GM12878 (cell line): Measurements from ENCODE around the gene ARL14EP. TPM values are rescaled to one million over a fixed set of nuclear protein-coding genes. Genes with fewer than 3 reads are reported as not detected.
A peak's percentile ranks its signal among the peaks of the same experiment; 100 is the strongest.

ENCODE experiments used
- ATAC-seq: fragments of 200-7000 bp; cut with Tn5 transposase; 3 replicates; pipeline ENCODE4 v1.9.1; 2020; ENCODE audit warnings: mild to moderate bottlenecking, moderate library complexity
- BruUV-seq: library from RNA; stranded (reverse); fragments of 400-500 nt; replicated peaks from 2 replicates; lab custom pipeline; 2021; lab: Mats Ljungman, UMichigan
- CTCF ChIA-PET: fragments of 300-600 bp; sonication (Branson Sonifier 250); formaldehyde crosslinking; extraction: SDS; loops from one replicate; lab custom pipeline; 2021; ENCODE audit warnings: inconsistent platforms; lab: Yijun Ruan, JAX
- POLR2A ChIA-PET: fragments of 350-600 bp; formaldehyde crosslinking; extraction: SDS; loops from one replicate; lab custom pipeline; 2021; ENCODE audit warnings: inconsistent platforms; lab: Charles Lee
- RAD21 ChIA-PET: fragments of 300-600 bp; sonication (Branson Sonifier 250); formaldehyde crosslinking; loops from one replicate; lab custom pipeline; 2023; ENCODE audit warnings: antibody characterized with exemption; ENCODE audit not compliant: unreplicated experiment; lab: Charles Lee
- SMC1A ChIA-PET: fragments of 300-600 bp; sonication (Branson Sonifier 250); formaldehyde crosslinking; loops from one replicate; lab custom pipeline; 2023; ENCODE audit not compliant: unreplicated experiment, uncharacterized antibody; lab: Charles Lee
- DNase-seq: peaks from one replicate; pipeline ENCODE4 v3.0.0-alpha.2; 2011; ENCODE audit warnings: low read depth, low spot score
- FAIRE-seq: peaks from 3 replicates; lab custom pipeline; 2011; peaks lifted over from hg19 to GRCh38; lab: Jason Lieb, UNC
- H2AFZ ChIP-seq: 2 replicates; pipeline ENCODE4 v1.6.0; 2011; ENCODE audit warnings: low read depth, low read length, control low read depth; ENCODE audit not compliant: control insufficient read depth
- H3K27ac ChIP-seq: 2 replicates; pipeline ENCODE4 v1.5.1; 2011; ENCODE audit warnings: control low read depth; ENCODE audit not compliant: control insufficient read depth, insufficient read depth
- H3K27me3 ChIP-seq, 2 experiments: replicated peaks in 1 of 2; 2 replicates each; pipeline versions ENCODE4 v1.6.0 to v1.6.1; 2011; ENCODE audit warnings: low read length in 1 of 2; ENCODE audit not compliant: control insufficient read depth in 2 of 2, insufficient read depth in 2 of 2
- H3K36me3 ChIP-seq, 2 experiments: 2 replicates each; pipeline ENCODE4 v1.5.1; 2011; ENCODE audit warnings: low read length in 1 of 2; ENCODE audit not compliant: control insufficient read depth in 2 of 2, insufficient read depth in 2 of 2
- H3K4me1 ChIP-seq: 2 replicates; pipeline ENCODE4 v1.6.1; 2011; ENCODE audit warnings: mild to moderate bottlenecking, low read length, moderate library complexity, mixed read lengths; ENCODE audit not compliant: control insufficient read depth, insufficient read depth
- H3K4me2 ChIP-seq: 2 replicates; pipeline ENCODE4 v1.6.0; 2011; ENCODE audit warnings: control low read depth; ENCODE audit not compliant: control insufficient read depth, insufficient read depth
- H3K4me3 ChIP-seq: fragments of 200-600 bp; sonication (generic); 2 replicates; pipeline ENCODE4 v1.5.1; 2016
- H3K79me2 ChIP-seq: 2 replicates; pipeline ENCODE4 v1.6.0; 2011; ENCODE audit warnings: low read length; ENCODE audit not compliant: control insufficient read depth, insufficient read depth
- H3K9ac ChIP-seq: 2 replicates; pipeline ENCODE4 v1.8.0; 2011; ENCODE audit warnings: low read length, control low read depth, mixed read lengths; ENCODE audit not compliant: control insufficient read depth, insufficient read depth
- H3K9me3 ChIP-seq: replicated peaks from 3 replicates; pipeline ENCODE4 v1.5.1; 2011; ENCODE audit warnings: mild to moderate bottlenecking, low read length; ENCODE audit not compliant: control insufficient read depth, insufficient read depth
- H4K20me1 ChIP-seq: 2 replicates; pipeline ENCODE4 v1.6.0; 2011; ENCODE audit not compliant: control insufficient read depth, insufficient read depth
- MYC ChIP-seq: IDR thresholded peaks from 2 replicates; pipeline ENCODE4 v1.6.1; 2011; ENCODE audit warnings: mild to moderate bottlenecking, low read length, moderate library complexity, inconsistent platforms; ENCODE audit not compliant: insufficient read depth, insufficient replicate concordance, insufficient read length, severe bottlenecking
- PML ChIP-seq: IDR thresholded peaks from 2 replicates; pipeline ENCODE4 v1.6.1; 2012; ENCODE audit warnings: low read length, inconsistent platforms
- RAD21 ChIP-seq: IDR thresholded peaks from 2 replicates; pipeline ENCODE4 v1.6.1; 2011; ENCODE audit warnings: mild to moderate bottlenecking, low read depth, low read length, moderate library complexity; ENCODE audit not compliant: insufficient read depth
- RBBP5 ChIP-seq: fragments of 200-600 bp; sonication (generic); conservative IDR thresholded peaks from 2 replicates; pipeline ENCODE4 v1.6.1; 2016
- RFX5 ChIP-seq: IDR thresholded peaks from 2 replicates; pipeline ENCODE4 v1.6.1; 2011; ENCODE audit warnings: low read depth, low read length, improper control_type of control experiment
- SMC3 ChIP-seq: IDR thresholded peaks from 2 replicates; pipeline ENCODE4 v1.6.1; 2011; ENCODE audit warnings: low read length, improper control_type of control experiment, borderline replicate concordance
- SP1 ChIP-seq: IDR thresholded peaks from one replicate; pipeline ENCODE4 v1.6.1; 2011; ENCODE audit warnings: low read depth, low read length
- TARDBP ChIP-seq: IDR thresholded peaks from 2 replicates; pipeline ENCODE4 v1.6.1; 2016; ENCODE audit warnings: borderline replicate concordance
- TCF7 ChIP-seq: IDR thresholded peaks from 2 replicates; pipeline ENCODE4 v1.6.1; 2014; ENCODE audit warnings: antibody characterized with exemption, borderline replicate concordance
- WGBS: methylation state at CpG from one replicate; pipeline ENCODE4 v1.1.6; 2016; ENCODE audit warnings: low lambda C conversion rate; ENCODE audit not compliant: insufficient replicate concordance, insufficient coverage; ENCODE audit errors: missing lambda C conversion rate; 5-methylcytosine and 5-hydroxymethylcytosine counted together
- in situ Hi-C: fragments of 300-500 bp; cut with MboI; formaldehyde crosslinking; loops from 9 replicates; pipeline ENCODE4 v1.14.3; 2018; ENCODE audit warnings: mixed read lengths
- intact Hi-C: fragments of 100-400 bp; cut with micrococcal nuclease; formaldehyde crosslinking; loops from one replicate; pipeline ENCODE4 v1.14.2; 2022; ENCODE audit not compliant: unreplicated experiment
- polyA plus RNA-seq, 11 experiments: library from polyadenylated mRNA; depleted of rRNA in 4 of 11; unstranded in 6 of 11; stranded (reverse) in 5 of 11; fragments of >200 nt; fragmentation: Nextera tagmentation in 4 of 11; fragmentation: Illumina TruSeq in 1 of 11; extraction: Ambion mirVana in 4 of 11; extraction: Trizol in 1 of 11; gene quantifications; 1 replicate in 1 of 11; 2 replicates in 10 of 11; pipeline versions ENCODE4 v1.2.1 to v1.2.3, GENCODE V29; 2011 to 2016; ENCODE audit warnings: inconsistent platforms in 2 of 11, missing spikeins in 2 of 11, low read depth in 1 of 11
- total RNA-seq, 4 experiments: library from RNA; depleted of rRNA in 3 of 4; stranded (reverse); fragments of >200 nt in 3 of 4; fragmentation: Illumina TruSeq in 1 of 4; extraction: Trizol in 1 of 4; gene quantifications; 2 replicates each; pipeline versions ENCODE4 v1.2.1 to v1.2.3, GENCODE V29; 2013 to 2021
- TF ChIP-seq, protein P1 (sequence below): fragments of 150-350 bp; IDR thresholded peaks from 2 replicates; pipeline ENCODE4 v1.6.1; 2016; ENCODE audit warnings: low read depth, low read length
- TF ChIP-seq, protein P2 (sequence below): fragments of 450-650 bp; conservative IDR thresholded peaks from 2 replicates; pipeline ENCODE4 v1.6.1; 2017; ENCODE audit warnings: mild to moderate bottlenecking, moderate library complexity
- TF ChIP-seq, protein P3 (sequence below): IDR thresholded peaks from 2 replicates; pipeline ENCODE4 v1.6.1; 2012; ENCODE audit warnings: low read depth, low read length, improper control_type of control experiment

The ARL14EP gene
- total and polyA plus RNA-seq, 10 of the 15 experiments (the other 5 are each of a cell fraction or from before 2014, with no cell fraction given): 18.1 to 59.8 (median 42.8) TPM

GRCh38 chr11:30314625-30315024 is 8.3 kb upstream of the ARL14EP start (continued):
- TF ChIP-seq TCF7 (no peak), RAD21 (peak; percentile 58), SMC3 (peak; percentile 42; the same call in 1 of the 2 replicates), PML (no peak), RBBP5 (no peak), SP1 (no peak)
- TF ChIP-seq, protein P1, sequence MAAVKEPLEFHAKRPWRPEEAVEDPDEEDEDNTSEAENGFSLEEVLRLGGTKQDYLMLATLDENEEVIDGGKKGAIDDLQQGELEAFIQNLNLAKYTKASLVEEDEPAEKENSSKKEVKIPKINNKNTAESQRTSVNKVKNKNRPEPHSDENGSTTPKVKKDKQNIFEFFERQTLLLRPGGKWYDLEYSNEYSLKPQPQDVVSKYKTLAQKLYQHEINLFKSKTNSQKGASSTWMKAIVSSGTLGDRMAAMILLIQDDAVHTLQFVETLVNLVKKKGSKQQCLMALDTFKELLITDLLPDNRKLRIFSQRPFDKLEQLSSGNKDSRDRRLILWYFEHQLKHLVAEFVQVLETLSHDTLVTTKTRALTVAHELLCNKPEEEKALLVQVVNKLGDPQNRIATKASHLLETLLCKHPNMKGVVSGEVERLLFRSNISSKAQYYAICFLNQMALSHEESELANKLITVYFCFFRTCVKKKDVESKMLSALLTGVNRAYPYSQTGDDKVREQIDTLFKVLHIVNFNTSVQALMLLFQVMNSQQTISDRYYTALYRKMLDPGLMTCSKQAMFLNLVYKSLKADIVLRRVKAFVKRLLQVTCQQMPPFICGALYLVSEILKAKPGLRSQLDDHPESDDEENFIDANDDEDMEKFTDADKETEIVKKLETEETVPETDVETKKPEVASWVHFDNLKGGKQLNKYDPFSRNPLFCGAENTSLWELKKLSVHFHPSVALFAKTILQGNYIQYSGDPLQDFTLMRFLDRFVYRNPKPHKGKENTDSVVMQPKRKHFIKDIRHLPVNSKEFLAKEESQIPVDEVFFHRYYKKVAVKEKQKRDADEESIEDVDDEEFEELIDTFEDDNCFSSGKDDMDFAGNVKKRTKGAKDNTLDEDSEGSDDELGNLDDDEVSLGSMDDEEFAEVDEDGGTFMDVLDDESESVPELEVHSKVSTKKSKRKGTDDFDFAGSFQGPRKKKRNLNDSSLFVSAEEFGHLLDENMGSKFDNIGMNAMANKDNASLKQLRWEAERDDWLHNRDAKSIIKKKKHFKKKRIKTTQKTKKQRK: no peak

DNA sequence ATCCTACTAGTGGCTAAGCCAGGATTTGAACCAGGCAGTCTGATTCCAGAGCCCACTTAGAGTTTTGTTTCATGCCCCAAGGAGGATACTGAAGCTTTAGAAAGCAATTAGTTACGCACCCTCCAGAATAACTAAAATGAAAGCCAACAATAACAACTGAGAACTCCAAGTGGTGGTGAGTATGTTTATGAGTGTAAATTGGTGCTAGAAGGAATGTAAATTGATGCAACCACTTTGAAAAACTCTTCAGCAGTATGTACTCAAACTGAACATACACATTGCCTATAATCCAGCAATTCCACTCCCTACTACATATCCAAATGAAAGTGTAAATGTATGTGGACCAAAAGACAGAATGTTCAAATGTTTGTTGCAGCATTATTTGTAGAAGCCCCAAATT is 6.7 kb upstream of the ARL14EP start:
- SMC1A ChIA-PET: interaction anchor here (0.8 to 6.6 kb wide), 14 partner anchors 11 to 187 kb away, joined by 3 to 71 read pairs (median 12); partner anchors contain the start of gene ARL14EP
- Histone ChIP-seq H3K9me3 (no peaks in the 10 kb centered on the region), H3K9ac (no peak overlapping the region), H3K27me3 (no peaks in the 10 kb centered on the region), H3K4me3 (no peak overlapping the region), H3K27ac (no peak overlapping the region), H3K36me3 (no peaks in the 10 kb centered on the region), H3K4me2 (no peak overlapping the region), H2AFZ (no peak overlapping the region), H3K79me2 (no peaks in the 10 kb centered on the region), H4K20me1 (no peaks in the 10 kb centered on the region), H3K4me1 (peaks cover 8% of the 10 kb centered on the region; the same call in 1 of the 2 replicates)
- RAD21 ChIA-PET: interaction anchor here (1.0 to 3.7 kb wide), 5 partner anchors 13 to 188 kb away, joined by 4 to 18 read pairs (median 6); no protein-coding TSS in a partner anchor
- CTCF ChIA-PET: interaction anchor here (0.8 to 7.4 kb wide), 10 partner anchors 9 to 597 kb away, joined by 3 to 80 read pairs (median 14); partner anchors contain the start of gene ARL14EP
- ATAC-seq: no peak
- peak; percentile 18 for FAIRE-seq
- 100% methylated on average over 1 of the region's 1 CpG for WGBS
- no peak for DNase-seq
- in situ Hi-C loops: no loop called here
- intact Hi-C loops: no loop called here
- BruUV-seq: no TSS peak
- POLR2A ChIA-PET: interaction anchor here (1.5 to 2.1 kb wide), 2 partner anchors 10 to 24 kb away, joined by 4 to 11 read pairs; no protein-coding TSS in a partner anchor
- TF ChIP-seq TARDBP (no peak), RFX5 (no peak), MYC (no peak)
- TF ChIP-seq, protein P2, sequence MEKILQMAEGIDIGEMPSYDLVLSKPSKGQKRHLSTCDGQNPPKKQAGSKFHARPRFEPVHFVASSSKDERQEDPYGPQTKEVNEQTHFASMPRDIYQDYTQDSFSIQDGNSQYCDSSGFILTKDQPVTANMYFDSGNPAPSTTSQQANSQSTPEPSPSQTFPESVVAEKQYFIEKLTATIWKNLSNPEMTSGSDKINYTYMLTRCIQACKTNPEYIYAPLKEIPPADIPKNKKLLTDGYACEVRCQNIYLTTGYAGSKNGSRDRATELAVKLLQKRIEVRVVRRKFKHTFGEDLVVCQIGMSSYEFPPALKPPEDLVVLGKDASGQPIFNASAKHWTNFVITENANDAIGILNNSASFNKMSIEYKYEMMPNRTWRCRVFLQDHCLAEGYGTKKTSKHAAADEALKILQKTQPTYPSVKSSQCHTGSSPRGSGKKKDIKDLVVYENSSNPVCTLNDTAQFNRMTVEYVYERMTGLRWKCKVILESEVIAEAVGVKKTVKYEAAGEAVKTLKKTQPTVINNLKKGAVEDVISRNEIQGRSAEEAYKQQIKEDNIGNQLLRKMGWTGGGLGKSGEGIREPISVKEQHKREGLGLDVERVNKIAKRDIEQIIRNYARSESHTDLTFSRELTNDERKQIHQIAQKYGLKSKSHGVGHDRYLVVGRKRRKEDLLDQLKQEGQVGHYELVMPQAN: no peak
- TF ChIP-seq, protein P3, sequence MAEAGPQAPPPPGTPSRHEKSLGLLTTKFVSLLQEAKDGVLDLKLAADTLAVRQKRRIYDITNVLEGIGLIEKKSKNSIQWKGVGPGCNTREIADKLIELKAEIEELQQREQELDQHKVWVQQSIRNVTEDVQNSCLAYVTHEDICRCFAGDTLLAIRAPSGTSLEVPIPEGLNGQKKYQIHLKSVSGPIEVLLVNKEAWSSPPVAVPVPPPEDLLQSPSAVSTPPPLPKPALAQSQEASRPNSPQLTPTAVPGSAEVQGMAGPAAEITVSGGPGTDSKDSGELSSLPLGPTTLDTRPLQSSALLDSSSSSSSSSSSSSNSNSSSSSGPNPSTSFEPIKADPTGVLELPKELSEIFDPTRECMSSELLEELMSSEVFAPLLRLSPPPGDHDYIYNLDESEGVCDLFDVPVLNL: no peak
